Ammon's horn (tissue), 1 donor: Measurements from ENCODE around the gene MAB21L2.
"Not testable (repeated sequence)": the region's sequence is repeated elsewhere in the genome, so short reads cannot be mapped to it uniquely, and the experiment has no call there.

ENCODE experiments used
- DNase-seq: peaks from one replicate; pipeline ENCODE4 v3.0.0-alpha.2; 2016; ENCODE audit warnings: low spot score

The MAB21L2 gene

GRCh38 chr4:150582146-150582872 lies at the start of gene MAB21L2:
Gene MAB21L2 (plus strand): TSS chr4:150582151. CDS start chr4:150583030, 879 bp downstream.
- no peak for DNase-seq

GRCh38 chr4:150533673-150534072 lies 48.3 kb upstream of the MAB21L2 start:
- DNase-seq = no peak

- no peak for DNase-seq
Measured at GRCh38 chr4:150534818-150535217, 47.1 kb upstream of the MAB21L2 start.

GRCh38 chr4:150537911-150538310 lies 44.0 kb upstream of the MAB21L2 start:
- not testable (repeated sequence) for DNase-seq

DNA sequence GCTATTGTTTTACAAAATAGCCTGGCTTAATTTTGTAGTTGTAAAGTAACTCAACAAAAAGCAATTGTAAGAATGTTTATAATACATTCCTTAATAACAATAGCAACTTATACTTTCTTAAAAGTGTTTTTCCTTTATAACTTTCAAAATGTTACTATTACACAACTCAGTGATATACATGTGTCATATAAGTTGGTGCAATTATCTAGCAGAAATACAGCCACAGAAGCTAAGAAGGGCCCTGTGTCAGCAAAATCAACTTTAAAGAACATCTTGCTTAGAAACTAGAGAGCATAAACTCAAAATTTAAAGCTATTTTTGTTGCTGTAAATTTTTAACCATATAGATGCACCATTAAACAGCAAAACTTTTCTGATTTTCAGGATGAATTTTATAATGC lies 41.4 kb upstream of the MAB21L2 start:
- no peak for DNase-seq

DNA sequence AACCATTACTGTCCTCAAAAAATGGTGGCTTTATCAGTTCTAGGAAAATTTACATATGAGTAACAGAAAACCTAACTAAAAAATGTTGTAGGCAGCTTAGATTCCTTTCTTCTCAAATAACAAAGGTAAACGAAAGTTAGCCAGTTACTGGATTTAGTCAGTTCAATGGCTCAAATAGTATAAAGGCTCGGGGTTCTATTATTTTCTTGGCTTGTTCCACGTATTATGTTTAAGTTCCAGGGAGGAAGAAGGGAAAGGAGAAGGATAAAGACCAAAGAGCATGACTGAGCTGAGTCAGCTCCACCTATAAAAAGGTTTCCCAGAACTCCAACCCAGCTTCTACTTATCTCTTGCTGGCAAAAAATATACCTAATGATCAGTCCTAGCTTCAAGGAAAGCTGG lies 41.0 kb upstream of the MAB21L2 start:
- DNase-seq = no peak

- no peak for DNase-seq
Measured at GRCh38 chr4:150541681-150542080, 40.3 kb upstream of the MAB21L2 start.

DNA sequence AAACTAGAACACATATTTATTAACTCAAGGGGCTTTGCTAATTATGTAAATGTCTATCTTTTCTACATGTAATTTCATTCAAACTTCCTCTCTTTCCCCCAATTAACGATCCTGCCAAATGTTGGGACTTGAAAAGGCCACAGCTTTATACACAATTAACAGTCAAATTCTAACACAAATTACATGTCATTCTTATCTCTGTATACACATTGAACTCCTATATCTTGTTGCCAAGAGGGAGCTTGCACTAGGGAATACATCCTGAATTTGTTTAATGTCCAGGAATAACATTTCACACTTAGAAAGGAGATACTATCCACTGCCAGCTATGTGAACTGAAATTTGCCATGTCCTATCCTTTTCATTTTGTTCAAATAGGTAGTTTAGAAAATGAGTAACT lies 38.9 kb upstream of the MAB21L2 start:
- no peak for DNase-seq

- DNase-seq = no peak
Measured at GRCh38 chr4:150546286-150546685, 35.7 kb upstream of the MAB21L2 start.

- DNase-seq = no peak
Measured at GRCh38 chr4:150547154-150547838, 34.7 kb upstream of the MAB21L2 start.

DNA sequence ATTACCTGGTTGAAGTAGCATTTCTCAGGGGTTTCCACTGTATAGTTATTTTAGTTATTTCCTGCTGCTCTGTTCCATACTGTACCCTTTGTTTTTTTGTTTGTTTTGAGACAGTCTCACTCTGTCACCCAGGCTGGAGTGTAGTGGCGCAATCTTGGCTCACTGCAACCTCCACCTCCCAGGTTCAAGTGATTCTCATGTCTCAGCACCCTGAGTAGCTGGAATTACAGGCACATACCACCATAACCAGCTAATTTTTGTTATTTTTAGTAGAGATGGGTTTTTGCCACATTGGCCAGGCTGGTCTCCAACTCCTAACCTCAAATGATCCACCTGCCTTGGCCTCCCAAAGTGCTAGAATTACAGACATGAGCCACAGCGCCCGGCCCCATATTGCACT lies 24.1 kb upstream of the MAB21L2 start:
- not testable (repeated sequence) for DNase-seq

DNA sequence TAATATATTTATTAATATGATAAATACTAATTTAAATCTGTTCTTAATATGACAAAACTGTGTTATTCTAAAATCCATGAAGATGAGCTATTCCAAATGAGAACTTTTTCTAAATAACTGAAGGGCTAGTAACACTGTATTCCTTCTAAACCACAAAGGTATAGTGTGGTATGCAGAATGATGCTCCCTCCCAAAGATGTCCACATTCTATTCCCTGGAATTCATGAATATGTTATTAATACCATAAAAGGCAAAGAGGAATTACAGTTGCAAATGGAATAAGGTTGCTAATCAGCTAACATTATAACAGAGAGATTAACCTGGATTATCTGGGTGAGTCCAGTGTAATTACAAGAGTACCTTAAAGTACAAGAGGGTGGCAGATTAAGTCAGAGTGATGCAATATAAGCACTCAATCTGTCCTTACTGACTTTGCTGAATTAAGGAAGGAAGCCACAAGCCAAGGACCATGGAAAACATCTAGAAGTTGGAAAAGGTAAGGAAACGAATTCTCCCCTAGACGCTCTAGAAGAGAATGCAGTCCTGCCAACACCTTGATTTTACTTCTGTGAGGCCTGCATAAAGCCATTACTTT lies 20.7 kb upstream of the MAB21L2 start:
- no peak for DNase-seq

- no peak for DNase-seq
Measured at GRCh38 chr4:150562250-150562649, 19.7 kb upstream of the MAB21L2 start.

GRCh38 chr4:150562751-150563150 lies 19.2 kb upstream of the MAB21L2 start:
- no peak for DNase-seq

GRCh38 chr4:150564967-150565366 lies 17.0 kb upstream of the MAB21L2 start:
- DNase-seq = not testable (repeated sequence)

DNA sequence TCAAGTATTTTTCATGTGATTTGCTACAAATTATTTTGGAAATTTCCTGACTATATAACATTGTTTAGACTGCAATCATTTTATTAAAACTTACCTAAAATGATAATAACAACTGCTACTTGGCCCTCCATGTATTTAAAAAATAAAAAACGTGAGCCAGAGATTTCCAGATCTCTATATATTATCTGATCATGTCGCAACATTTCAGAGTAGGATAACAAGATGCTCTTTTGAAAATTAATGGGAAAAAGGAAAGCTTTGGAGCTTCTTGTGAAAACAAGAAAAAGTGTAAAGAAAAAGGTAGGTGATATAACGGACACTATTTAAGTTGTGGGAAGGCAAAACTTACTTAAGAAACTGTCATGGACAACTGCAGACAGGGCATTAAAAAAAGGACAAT lies 14.9 kb upstream of the MAB21L2 start:
- DNase-seq = no peak

GRCh38 chr4:150569384-150569987 lies 12.5 kb upstream of the MAB21L2 start:
- no peak for DNase-seq

DNA sequence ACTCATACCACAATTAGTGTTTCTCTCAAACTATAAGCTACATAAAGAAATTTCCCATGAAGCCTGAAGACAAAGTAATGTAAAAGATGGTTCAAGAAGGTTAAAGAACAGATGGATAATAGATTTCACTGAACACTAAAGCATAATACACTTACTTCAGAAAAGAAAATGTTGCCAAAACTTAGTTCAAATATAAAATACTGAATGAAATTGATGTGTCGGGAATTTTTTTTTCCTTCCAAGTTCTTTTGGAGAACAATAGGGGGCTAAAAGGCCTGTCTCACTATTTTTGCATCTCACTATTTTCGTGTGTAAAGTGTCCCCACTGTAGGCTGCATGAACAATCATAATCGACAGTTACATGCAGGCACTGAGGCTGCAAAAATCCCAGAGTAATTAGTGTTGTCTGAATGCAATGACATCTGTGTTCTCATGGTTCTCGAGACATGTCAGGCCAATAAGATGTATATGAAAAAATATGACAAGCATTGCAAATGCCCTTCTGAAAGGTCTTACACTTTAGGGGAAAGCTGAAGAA lies 11.9 kb upstream of the MAB21L2 start:
- no peak for DNase-seq

- no peak for DNase-seq
Measured at GRCh38 chr4:150570862-150571261, 11.1 kb upstream of the MAB21L2 start.

GRCh38 chr4:150572704-150573504 lies 9.0 kb upstream of the MAB21L2 start:
- DNase-seq = no peak

DNA sequence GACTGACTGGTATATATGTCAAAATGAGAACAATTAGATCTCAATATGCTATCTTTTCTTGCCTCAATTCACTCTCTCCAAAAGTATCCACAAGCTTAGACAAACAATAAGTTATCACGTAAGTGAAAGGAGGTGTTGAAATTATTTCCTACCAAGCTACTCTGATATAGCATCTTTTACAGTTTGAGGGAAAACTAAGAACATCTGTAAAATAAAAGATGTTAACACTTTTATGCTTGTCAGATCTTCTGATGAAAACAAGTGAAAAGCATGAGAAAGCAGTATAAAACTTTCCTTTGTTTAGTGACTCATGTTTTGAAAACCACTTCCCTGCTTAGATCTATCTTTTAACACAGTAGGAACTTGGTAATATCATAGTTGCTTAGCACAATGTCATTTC lies 8.4 kb upstream of the MAB21L2 start:
- no peak for DNase-seq

GRCh38 chr4:150574678-150575077 lies 7.3 kb upstream of the MAB21L2 start:
- no peak for DNase-seq
